Adipocyte (in vitro differentiated cells): ENCODE measurements around the gene PRDX5.
"Not testable (repeated sequence)": the region's sequence is repeated elsewhere in the genome, so short reads cannot be mapped to it uniquely, and the experiment has no call there.

Experiments used
- DNase-seq: peaks from one replicate; pipeline ENCODE4 v3.0.0-alpha.2; 2015; ENCODE audit warnings: low read depth
- H3K27me3 ChIP-seq: replicated peaks from 2 replicates; pipeline ENCODE4 v1.7.0; 2013; ENCODE audit warnings: mild to moderate bottlenecking, low read length, moderate library complexity; ENCODE audit not compliant: control insufficient read depth, insufficient read depth
- H3K36me3 ChIP-seq: 2 replicates; pipeline ENCODE4 v1.7.0; 2013; ENCODE audit warnings: low read length, mild to moderate bottlenecking, moderate library complexity; ENCODE audit not compliant: control insufficient read depth, insufficient read depth, severe bottlenecking
- H3K4me1 ChIP-seq: 2 replicates; pipeline ENCODE4 v1.7.0; 2013; ENCODE audit warnings: mild to moderate bottlenecking, low read length, moderate library complexity; ENCODE audit not compliant: control insufficient read depth, insufficient read depth
- H3K4me3 ChIP-seq: 2 replicates; pipeline ENCODE4 v1.7.0; 2013; ENCODE audit warnings: mild to moderate bottlenecking, low read length, moderate library complexity
- H3K9ac ChIP-seq: 2 replicates; pipeline ENCODE4 v1.7.0; 2013; ENCODE audit warnings: mild to moderate bottlenecking, low read length, moderate library complexity
- H3K9me3 ChIP-seq: 2 replicates; pipeline ENCODE4 v1.7.0; 2013; ENCODE audit warnings: mild to moderate bottlenecking, low read length, moderate library complexity; ENCODE audit not compliant: control insufficient read depth

Gene PRDX5

DNA sequence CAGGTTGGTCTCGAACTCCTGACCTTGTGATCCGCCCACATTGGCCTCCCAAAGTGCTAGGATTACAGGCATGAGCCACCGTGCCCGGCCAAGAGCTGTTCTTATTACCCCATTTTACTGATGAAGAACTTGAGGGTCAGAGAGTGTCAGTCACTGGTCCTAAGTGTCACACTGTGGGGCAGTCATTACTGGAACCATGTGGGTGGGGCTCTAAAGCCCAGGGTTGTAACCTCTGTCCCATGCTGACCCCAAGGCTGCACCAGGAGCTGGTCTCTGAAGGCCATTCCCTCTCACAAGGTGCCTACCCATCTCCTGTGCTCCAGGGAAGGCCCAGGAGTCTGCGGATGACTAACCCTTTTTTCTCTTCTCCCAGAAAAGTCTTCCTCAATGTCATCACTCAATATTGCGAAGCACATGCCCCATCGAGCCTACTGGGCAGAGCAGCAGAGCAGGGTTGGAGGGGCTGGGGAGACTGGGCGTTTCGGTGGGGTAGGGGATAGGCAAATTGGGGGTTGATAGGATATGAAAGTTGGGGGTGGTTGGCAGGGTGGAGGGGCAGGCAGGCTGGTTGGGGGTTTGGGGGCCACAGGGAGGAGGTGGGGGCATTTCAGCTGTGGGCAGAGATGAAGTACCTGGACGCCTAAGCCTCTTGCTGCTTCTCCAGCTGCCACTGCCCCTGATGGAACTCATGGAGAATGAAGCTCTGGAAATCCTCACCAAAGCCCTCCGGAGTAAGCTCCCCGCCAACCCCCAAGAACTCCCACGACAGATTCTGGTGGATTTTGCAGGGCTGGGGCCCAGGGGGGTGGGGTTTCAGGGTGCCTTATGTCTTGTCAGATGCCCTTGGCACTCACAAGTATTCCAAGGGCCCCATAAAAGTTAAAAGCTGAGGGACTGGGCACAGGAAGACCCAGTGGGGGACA lies 14.6 kb upstream of the PRDX5 start:
- no peak for DNase-seq

DNA sequence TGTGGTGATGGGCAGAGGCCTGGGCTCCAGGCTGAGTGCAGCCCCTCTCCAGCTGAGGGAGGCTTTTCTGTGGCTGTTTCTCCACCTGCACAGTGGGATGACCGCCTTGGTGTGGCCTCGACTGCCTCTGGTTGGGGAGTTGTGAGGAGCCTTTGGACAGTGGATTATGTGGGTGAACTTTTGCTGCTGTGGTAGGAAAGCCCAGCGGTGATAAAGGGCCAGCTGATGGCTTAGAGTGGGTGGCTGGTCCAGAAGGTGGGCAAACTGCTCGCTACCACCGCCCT lies 13.9 kb upstream of the PRDX5 start:
- H3K4me3 ChIP-seq, result peak overlapping the region; percentile 86
- H3K27me3 ChIP-seq, result peaks cover 9% of the 10 kb centered on the region
- peak overlapping the region; percentile 84 for H3K9ac ChIP-seq
- H3K9me3 ChIP-seq, result no peaks in the 10 kb centered on the region
- H3K4me1 ChIP-seq, result peaks cover 29% of the 10 kb centered on the region
- no peak for DNase-seq
- H3K36me3 ChIP-seq, result no peaks in the 10 kb centered on the region

More for the DNA sequence above, 14.6 kb upstream of the PRDX5 start:
- Histone ChIP-seq H3K36me3 (no peaks in the 10 kb centered on the region), H3K9me3 (no peaks in the 10 kb centered on the region), H3K4me3 (no peak overlapping the region), H3K4me1 (peaks cover 29% of the 10 kb centered on the region), H3K9ac (no peak overlapping the region), H3K27me3 (peaks cover 10% of the 10 kb centered on the region)

DNA sequence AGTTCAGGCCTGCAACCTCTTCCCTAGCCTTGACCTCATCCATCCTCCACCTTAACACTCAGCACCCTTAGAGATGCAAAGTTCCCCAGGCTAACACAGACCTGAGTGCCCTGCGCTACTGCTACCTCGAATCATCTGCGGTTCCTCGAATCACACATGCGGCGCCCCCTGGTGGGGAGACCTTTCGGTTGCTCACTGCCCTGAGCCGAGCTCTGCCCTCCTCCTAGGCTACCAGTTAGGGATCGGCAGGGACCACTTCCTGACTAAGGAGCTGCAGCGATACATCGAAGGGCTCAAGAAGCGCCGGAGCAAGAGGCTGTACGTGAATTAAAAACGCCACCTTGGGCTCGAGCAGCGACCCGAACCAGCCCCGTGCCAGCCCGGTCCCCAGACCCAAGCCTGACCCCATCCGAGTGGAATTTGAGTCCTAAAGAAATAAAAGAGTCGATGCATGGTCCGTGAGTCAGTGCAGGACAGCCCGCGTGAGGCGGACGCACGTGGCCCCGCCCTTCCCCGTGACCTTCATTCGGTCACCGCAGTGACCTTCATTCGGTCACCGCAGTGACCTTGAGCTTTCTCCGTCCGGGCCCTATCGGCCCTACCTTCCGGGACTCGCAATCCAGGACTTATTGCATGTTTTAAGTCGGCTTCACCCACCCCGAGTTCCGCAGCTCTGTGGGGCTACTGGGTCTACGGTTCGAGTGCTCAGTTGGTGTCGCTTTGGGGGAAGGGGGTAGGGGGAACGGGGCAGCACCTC lies 13.4 kb upstream of the PRDX5 start:
- Histone ChIP-seq H3K27me3 (peaks cover 9% of the 10 kb centered on the region), H3K36me3 (no peaks in the 10 kb centered on the region), H3K9ac (peak overlapping the region; percentile 84), H3K4me3 (peak overlapping the region; percentile 86), H3K4me1 (peaks cover 26% of the 10 kb centered on the region), H3K9me3 (no peaks in the 10 kb centered on the region)
- peak; percentile 96 for DNase-seq

DNA sequence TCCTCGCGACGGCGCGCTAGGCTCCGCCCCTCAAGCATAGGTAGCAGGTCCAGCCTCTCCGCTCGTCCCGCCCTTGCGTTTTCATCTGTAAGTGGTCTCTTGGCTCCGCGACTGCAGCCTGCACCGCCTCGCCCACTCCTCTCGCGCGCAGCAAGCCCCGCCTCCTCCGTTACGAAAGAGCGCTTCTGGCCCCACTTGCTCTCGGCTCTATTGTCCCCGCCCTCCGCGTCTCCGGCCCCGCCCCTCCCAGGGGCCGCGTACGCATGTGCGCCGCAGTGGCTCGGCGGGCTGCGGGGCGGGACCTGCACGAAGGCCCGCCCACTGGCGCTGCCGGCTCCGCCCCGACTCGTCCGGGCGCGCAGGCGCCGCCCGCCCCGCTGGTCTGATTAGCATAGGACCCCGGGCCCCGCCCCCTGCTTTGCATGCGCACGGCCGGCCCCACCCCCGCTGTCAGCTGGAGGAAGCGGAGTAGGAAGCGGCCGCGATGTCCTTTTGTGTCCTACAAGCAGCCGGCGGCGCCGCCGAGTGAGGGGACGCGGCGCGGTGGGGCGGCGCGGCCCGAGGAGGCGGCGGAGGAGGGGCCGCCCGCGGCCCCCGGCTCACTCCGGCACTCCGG lies 12.7 kb upstream of the PRDX5 start, which contains the start of gene ESRRA:
ESRRA (plus strand) TSS at position 450 of the 616 bp plus-strand sequence. CDS start 1,656 bp downstream, outside the sequence.
- Histone ChIP-seq H3K4me3 (peak within 1 kb of the TSS; percentile 93), H3K9me3 (no peaks in the 10 kb centered on the region), H3K27me3 (peaks cover 4% of the 10 kb centered on the region), H3K9ac (peak within 1 kb of the TSS; percentile 92), H3K4me1 (peaks cover 20% of the 10 kb centered on the region), H3K36me3 (no peaks in the 10 kb centered on the region)
- DNase-seq, result peak; percentile 99

DNA sequence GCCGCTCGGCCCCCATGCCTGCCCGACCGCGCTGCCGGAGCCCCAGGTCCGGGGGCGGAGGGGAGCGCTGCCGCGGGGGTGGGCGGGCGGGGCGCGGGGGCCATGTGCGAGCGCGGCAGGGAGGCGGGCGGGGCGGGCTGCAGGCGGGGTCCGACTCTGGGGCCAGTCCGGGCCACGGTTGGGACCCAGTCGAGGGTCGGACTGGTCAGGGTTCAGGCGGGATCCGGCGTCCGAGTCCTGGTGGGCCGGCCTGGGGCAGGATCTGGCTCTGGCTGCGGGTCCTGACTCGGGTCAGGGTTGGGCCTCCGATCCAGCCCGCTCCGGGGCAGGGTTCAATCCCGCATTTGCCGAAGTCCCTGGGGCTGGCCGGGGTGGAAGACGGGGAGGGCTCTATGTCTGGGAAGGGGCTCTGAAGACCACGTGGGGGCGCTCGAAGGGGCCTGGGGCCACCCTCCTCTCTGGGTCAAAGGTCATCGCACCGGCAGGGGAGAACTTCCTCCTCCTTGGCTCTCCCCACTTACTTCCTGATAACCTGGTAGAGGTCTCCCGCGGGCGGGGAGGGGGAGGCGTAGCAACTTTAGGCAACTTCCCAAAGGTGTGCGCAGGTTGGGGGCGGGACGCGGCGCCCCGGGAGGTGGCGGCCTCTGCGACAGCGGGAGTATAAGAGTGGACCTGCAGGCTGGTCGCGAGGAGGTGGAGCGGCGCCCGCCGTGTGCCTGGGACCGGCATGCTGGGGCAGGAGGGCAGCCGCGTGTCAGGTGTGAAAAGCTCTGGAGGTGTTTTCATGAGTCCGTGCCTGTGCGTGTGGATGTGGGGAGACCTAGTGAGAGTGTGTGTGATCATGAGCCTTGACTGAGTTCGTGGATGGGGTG lies 12.0 kb upstream of the PRDX5 start:
- H3K36me3 ChIP-seq, result no peaks in the 10 kb centered on the region
- no peaks in the 10 kb centered on the region for H3K9me3 ChIP-seq
- H3K4me3 ChIP-seq, result peak overlapping the region; percentile 93
- peaks cover 14% of the 10 kb centered on the region for H3K4me1 ChIP-seq
- peak overlapping the region; percentile 92 for H3K9ac ChIP-seq
- H3K27me3 ChIP-seq, result no peaks in the 10 kb centered on the region
- DNase-seq, result peak; percentile 37

DNA sequence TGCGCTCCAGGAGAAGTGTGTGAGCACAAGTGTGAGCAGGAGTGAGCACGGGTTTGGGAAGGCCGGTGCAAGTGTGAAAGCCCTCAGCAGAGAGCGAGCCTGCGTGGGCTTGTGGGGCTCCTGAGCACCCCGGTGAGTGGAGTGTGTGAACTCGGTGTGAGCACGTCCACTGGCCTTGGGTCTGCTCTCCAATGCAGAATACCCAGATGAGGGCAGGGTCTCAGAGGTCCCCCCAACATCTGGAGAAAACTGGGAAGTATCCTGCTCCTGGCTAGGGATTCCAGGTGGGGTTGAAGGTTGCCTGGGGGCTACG lies 11.4 kb upstream of the PRDX5 start:
- no peak for DNase-seq
- Histone ChIP-seq H3K36me3 (no peaks in the 10 kb centered on the region), H3K4me3 (peak overlapping the region; percentile 93), H3K4me1 (peaks cover 14% of the 10 kb centered on the region), H3K9ac (peak overlapping the region; percentile 92), H3K9me3 (no peaks in the 10 kb centered on the region), H3K27me3 (no peaks in the 10 kb centered on the region)

DNA sequence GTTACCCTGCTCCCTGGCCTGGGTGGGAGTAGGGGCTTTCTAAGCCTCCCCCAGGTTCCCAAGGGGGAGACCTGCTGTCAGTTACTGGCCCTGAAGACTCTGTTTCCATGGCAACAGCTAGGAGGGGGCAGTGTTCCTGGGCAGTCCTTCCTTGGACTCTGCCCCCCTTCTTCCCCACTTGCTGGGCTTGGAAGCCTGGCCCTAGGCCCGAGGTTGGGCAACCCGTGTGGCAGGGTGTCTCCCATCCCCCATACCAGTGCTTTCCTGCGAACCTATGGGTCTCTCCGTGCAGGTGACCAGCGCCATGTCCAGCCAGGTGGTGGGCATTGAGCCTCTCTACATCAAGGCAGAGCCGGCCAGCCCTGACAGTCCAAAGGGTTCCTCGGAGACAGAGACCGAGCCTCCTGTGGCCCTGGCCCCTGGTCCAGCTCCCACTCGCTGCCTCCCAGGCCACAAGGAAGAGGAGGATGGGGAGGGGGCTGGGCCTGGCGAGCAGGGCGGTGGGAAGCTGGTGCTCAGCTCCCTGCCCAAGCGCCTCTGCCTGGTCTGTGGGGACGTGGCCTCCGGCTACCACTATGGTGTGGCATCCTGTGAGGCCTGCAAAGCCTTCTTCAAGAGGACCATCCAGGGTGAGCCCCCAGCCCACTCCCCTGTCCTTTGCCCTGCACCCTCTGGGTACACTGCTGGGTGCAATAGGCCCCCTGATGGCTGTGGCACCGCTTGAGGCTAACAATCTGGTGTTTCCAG lies 10.9 kb upstream of the PRDX5 start:
- Histone ChIP-seq H3K27me3 (no peaks in the 10 kb centered on the region), H3K4me1 (peaks cover 14% of the 10 kb centered on the region), H3K4me3 (peak overlapping the region; percentile 93), H3K9ac (peak overlapping the region; percentile 92), H3K36me3 (no peaks in the 10 kb centered on the region), H3K9me3 (no peaks in the 10 kb centered on the region)
- peak; percentile 31 for DNase-seq

DNA sequence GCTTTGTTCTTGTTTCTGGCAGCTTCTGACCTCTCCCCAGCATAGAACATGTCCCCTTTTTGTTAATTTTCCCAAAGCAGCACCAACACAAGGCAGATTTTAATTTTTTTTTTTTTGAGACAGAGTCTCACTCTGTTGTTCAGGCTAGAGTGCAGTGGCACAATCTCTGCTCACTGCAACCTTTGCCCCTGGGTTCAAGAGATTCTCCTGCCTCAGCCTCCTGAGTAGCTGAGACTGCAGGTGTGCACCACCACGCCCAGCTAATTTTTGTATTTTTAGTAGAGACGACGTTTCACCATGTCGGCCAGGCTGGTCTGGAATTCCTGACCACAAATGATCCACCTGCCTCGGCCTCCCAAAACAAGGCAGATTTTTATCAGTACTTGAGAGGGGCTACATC lies 10.1 kb upstream of the PRDX5 start:
- not testable (repeated sequence) for H3K36me3 ChIP-seq, H3K9me3 ChIP-seq, H3K27me3 ChIP-seq, H3K9ac ChIP-seq, DNase-seq, H3K4me3 ChIP-seq
- peaks cover 16% of the 10 kb centered on the region for H3K4me1 ChIP-seq

DNA sequence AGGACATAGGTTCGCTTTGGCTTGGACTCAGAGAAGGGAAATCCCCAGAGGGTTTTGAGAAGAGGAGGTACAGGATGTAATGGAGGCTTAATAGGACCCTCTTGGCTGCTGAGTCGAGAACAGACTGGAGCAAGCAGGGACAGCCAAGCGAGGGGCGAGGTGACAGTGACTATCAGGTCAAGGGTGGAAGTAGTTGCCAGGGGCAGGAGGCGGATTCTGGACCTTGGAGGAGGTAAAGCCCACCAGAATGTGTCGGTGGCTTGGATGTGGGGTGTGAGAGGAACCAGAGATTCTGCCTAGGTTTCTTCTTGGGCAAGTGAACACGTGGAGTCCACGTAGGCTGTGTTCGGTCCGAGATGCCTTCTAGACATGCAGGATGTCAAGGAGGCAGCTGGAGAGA lies 5.0 kb upstream of the PRDX5 start:
- Histone ChIP-seq H3K4me1 (peaks cover 30% of the 10 kb centered on the region), H3K4me3 (peak overlapping the region; percentile 75), H3K9me3 (no peaks in the 10 kb centered on the region), H3K36me3 (peaks cover 22% of the 10 kb centered on the region), H3K27me3 (no peaks in the 10 kb centered on the region), H3K9ac (peak overlapping the region; percentile 87)
- DNase-seq, result no peak

DNA sequence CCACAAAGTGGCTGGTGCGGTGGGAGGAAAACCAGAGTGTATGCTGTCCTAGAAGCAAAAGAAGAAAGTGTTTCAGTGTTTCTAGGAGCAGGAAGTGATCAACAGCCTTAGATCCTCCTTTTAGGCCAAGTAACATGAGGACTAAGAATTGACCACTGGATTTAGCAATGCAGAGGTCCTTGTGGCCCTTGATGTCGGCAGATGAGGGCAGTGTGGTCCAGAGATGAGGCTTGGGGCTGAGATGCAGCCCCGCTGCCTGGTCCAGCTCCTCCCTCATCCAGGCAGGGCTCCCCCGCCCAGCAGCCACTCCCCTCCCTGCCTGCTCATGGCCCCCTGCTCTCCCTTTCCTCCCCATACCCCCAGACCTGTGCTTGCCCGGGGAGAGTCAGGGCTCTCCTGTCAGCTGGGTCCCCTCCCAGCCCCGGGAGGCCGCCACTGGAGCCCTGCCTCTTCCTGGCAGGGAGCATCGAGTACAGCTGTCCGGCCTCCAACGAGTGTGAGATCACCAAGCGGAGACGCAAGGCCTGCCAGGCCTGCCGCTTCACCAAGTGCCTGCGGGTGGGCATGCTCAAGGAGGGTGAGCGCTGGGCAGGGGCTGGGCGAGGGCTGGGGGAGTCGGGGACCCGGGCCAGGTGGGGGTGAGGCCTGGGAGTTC lies 4.3 kb upstream of the PRDX5 start:
- DNase-seq, result no peak
- peaks cover 30% of the 10 kb centered on the region for H3K4me1 ChIP-seq
- H3K27me3 ChIP-seq, result no peaks in the 10 kb centered on the region

More for the DNA sequence above, 4.3 kb upstream of the PRDX5 start:
- peaks cover 22% of the 10 kb centered on the region for H3K36me3 ChIP-seq
- H3K4me3 ChIP-seq, result peak overlapping the region; percentile 75
- no peaks in the 10 kb centered on the region for H3K9me3 ChIP-seq
- peak overlapping the region; percentile 87 for H3K9ac ChIP-seq
